Activated CD4-positive, alpha-beta T cell treated with anti-CD3 and anti-CD28 coated beads for 4 hours (primary cell): ENCODE measurements around the gene KRTAP10-3.
"Not testable (repeated sequence)": the region's sequence is repeated elsewhere in the genome, so short reads cannot be mapped to it uniquely, and the experiment has no call there.

Experiments used
- DNase-seq, 2 donors: peaks; one replicate each; pipeline ENCODE4 v3.0.0-alpha.2; 2020

Gene KRTAP10-3

GRCh38 chr21:44558695-44559094 is at the start of gene KRTAP10-3:
Gene KRTAP10-3 (minus strand): TSS chr21:44558795. CDS start chr21:44558715, 80 bp downstream.
- DNase-seq = no peak

GRCh38 chr21:44606495-44606894 is 47.9 kb upstream of the KRTAP10-3 start:
- DNase-seq = no peak

- DNase-seq = no peak
Observed at GRCh38 chr21:44603911-44604310, 45.3 kb upstream of the KRTAP10-3 start.

- DNase-seq = no peak
Observed at GRCh38 chr21:44603109-44603875, 44.7 kb upstream of the KRTAP10-3 start.

GRCh38 chr21:44602463-44602850 is 43.9 kb upstream of the KRTAP10-3 start:
- DNase-seq = no peak

- DNase-seq = no peak
Observed at GRCh38 chr21:44601596-44602462, 43.2 kb upstream of the KRTAP10-3 start.

- DNase-seq = not testable (repeated sequence)
Observed at GRCh38 chr21:44601091-44601490, 42.5 kb upstream of the KRTAP10-3 start.

GRCh38 chr21:44600118-44600978 is 41.8 kb upstream of the KRTAP10-3 start, which contains the start of gene KRTAP10-7:
Gene KRTAP10-7 (plus strand): TSS chr21:44600597. CDS start chr21:44600622, 25 bp downstream.
- not testable (repeated sequence) for DNase-seq

GRCh38 chr21:44599264-44600029 is 40.9 kb upstream of the KRTAP10-3 start:
- DNase-seq = no peak

- DNase-seq = no peak
Observed at GRCh38 chr21:44598061-44598460, 39.5 kb upstream of the KRTAP10-3 start.

GRCh38 chr21:44596068-44596725 is 37.6 kb upstream of the KRTAP10-3 start:
- DNase-seq = no peak

- no peak for DNase-seq
Observed at GRCh38 chr21:44595524-44595923, 36.9 kb upstream of the KRTAP10-3 start.

- DNase-seq = no peak
Observed at GRCh38 chr21:44594406-44594916, 35.9 kb upstream of the KRTAP10-3 start.

- no peak for DNase-seq
Observed at GRCh38 chr21:44593598-44594405, 35.2 kb upstream of the KRTAP10-3 start.

- no peak for DNase-seq
Observed at GRCh38 chr21:44592446-44593311, 34.1 kb upstream of the KRTAP10-3 start, which contains the start of gene KRTAP10-6. Gene KRTAP10-6 (minus strand): TSS chr21:44592505. CDS start chr21:44592484, 21 bp downstream.

GRCh38 chr21:44591801-44592130 is 33.2 kb upstream of the KRTAP10-3 start:
- DNase-seq = not testable (repeated sequence)

- DNase-seq = not testable (repeated sequence)
Observed at GRCh38 chr21:44590897-44591800, 32.6 kb upstream of the KRTAP10-3 start.

GRCh38 chr21:44590311-44590721 is 31.7 kb upstream of the KRTAP10-3 start:
- DNase-seq = no peak
